ENCODE data around the gene TMEM198. TPM values are rescaled to one million over a fixed set of nuclear protein-coding genes. Genes with fewer than 3 reads are reported as not detected.

TMEM198 gene
- total and polyA plus RNA-seq, 4 donors = 0.74 to 1.9 (median 1.5) TPM

DNA sequence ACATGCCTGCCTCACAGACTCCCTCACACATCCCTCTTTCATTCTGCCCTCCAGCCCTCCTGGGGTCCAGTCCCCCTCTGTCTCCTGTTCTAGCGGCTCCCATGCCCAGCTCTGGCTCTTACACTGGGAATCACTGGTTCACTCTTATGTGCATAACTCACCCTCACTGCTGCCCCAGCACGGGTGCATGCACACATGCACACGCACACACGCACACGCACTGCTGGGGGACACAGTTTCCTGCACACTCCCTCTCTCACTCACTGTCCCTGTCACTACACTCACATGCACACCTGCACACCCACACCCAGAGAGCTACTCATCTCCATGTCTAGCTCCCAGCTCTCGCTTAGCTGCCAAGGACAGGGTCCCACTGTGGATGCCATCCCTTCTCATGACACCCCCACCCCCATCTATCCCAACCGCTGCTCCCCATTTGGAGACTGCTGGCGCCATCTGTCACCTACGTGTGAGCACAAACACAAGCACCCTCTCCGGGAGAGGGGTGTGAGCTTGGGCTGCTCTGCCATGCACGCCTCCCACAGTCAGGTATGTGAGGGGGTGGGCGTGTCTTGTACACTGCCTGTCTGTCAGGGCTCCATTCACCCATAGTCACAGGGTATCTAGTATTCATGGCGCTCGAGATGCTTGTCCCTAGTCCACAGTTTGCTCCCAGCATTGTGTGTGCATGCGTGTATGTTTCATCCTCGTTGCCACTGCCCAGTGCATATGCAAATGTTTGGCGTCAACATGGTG is 27.8 kb upstream of the TMEM198 start:
- Histone ChIP-seq H3K4me1 (ENCODE audit: control insufficient read depth in 4 of 4, insufficient read depth in 4 of 4, low read length in 3 of 4) (no peaks in the 10 kb centered on the region), H3K27me3 (ENCODE audit: control insufficient read depth in 4 of 4, insufficient read depth in 4 of 4, low read length in 3 of 4) (peaks cover 0 to 3% (median 0%) of the 10 kb centered on the region in 4 donors), H3K9me3 (ENCODE audit: control insufficient read depth in 4 of 4, low read length in 3 of 4) (no peaks in the 10 kb centered on the region), H3K9ac (ENCODE audit: low read depth in 1 of 2, low read length in 2 of 2) (no peak overlapping the region), H3K36me3 (ENCODE audit: control insufficient read depth in 4 of 4, insufficient read depth in 3 of 4, low read depth in 1 of 4, low read length in 3 of 4) (no peaks in the 10 kb centered on the region), H3K27ac (ENCODE audit: low read depth in 1 of 2, low read length in 2 of 2) (no peak overlapping the region), H3K4me3 (ENCODE audit: low read depth in 1 of 3, low read length in 3 of 3) (no peak overlapping the region)
- no peak for DNase-seq (ENCODE audit: low spot score)
- WGBS = 73% methylated on average over 17 of the region's 17 CpGs
- TF ChIP-seq MAX (IDR thresholded peaks at IDR 0.05) = no peak
- no peak for TF ChIP-seq GABPA (IDR thresholded peaks at IDR 0.05 in 1 of 2, conservative IDR thresholded peaks at IDR 0.05 in 1 of 2)
- no peak for TF ChIP-seq SP1 (IDR thresholded peaks at IDR 0.05)
- no peak for TF ChIP-seq FOXA1 (IDR thresholded peaks at IDR 0.05)
- TF ChIP-seq YY1 (IDR thresholded peaks at IDR 0.05) = no peak
- TF ChIP-seq, protein P1, sequence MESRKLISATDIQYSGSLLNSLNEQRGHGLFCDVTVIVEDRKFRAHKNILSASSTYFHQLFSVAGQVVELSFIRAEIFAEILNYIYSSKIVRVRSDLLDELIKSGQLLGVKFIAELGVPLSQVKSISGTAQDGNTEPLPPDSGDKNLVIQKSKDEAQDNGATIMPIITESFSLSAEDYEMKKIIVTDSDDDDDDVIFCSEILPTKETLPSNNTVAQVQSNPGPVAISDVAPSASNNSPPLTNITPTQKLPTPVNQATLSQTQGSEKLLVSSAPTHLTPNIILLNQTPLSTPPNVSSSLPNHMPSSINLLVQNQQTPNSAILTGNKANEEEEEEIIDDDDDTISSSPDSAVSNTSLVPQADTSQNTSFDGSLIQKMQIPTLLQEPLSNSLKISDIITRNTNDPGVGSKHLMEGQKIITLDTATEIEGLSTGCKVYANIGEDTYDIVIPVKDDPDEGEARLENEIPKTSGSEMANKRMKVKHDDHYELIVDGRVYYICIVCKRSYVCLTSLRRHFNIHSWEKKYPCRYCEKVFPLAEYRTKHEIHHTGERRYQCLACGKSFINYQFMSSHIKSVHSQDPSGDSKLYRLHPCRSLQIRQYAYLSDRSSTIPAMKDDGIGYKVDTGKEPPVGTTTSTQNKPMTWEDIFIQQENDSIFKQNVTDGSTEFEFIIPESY (IDR thresholded peaks at IDR 0.05) = no peak
- TF ChIP-seq TAF1 (conservative IDR thresholded peaks at IDR 0.05) = no peak
- TF ChIP-seq EGR1 (IDR thresholded peaks at IDR 0.05; ENCODE audit: low read depth in 2 of 2) = no peak
- no peak for TF ChIP-seq HNF4G (IDR thresholded peaks at IDR 0.05)
- no peak for TF ChIP-seq REST (IDR thresholded peaks at IDR 0.05)
- TF ChIP-seq HNF4A (conservative IDR thresholded peaks at IDR 0.05) = no peak
- TF ChIP-seq RXRA (IDR thresholded peaks at IDR 0.05) = no peak
- no peak for TF ChIP-seq FOXA2 (IDR thresholded peaks at IDR 0.05)
- no peak for TF ChIP-seq JUND (IDR thresholded peaks at IDR 0.05)
- TF ChIP-seq ATF3 (IDR thresholded peaks at IDR 0.05) = no peak
- no peak for TF ChIP-seq CTCF (IDR thresholded peaks at IDR 0.05; ENCODE audit: low read depth, low read length, missing input control)
- no peak for TF ChIP-seq RAD21 (IDR thresholded peaks at IDR 0.05)
- TF ChIP-seq NR2F2 (IDR thresholded peaks at IDR 0.05) = no peak
